Right lobe of liver (tissue), 6 donors: Measurements from ENCODE around the gene TPM4. TPM values are rescaled to one million over a fixed set of nuclear protein-coding genes. Genes with fewer than 3 reads are reported as not detected.
"Not testable (repeated sequence)": the region's sequence is repeated elsewhere in the genome, so short reads cannot be mapped to it uniquely, and the experiment has no call there.

Source experiments
- ATAC-seq, 4 donors: fragments of 200-7000 bp; cut with Tn5 transposase; one replicate each; pipeline ENCODE4 v1.9.1; 2020; ENCODE audit warnings: mild to moderate bottlenecking in 4 of 4, moderate library complexity in 4 of 4
- DNase-seq, 3 donors: peaks; one replicate each; pipeline ENCODE4 v3.0.0-alpha.2; 2020
- H3K27ac ChIP-seq, 3 donors: fragments of 200-600 bp; one replicate each; pipeline ENCODE4 v1.8.0; 2022
- H3K27me3 ChIP-seq, 2 donors: fragments of 200-600 bp; one replicate each; pipeline ENCODE4 v1.8.0; 2022
- H3K36me3 ChIP-seq, 4 donors: fragments of 200-600 bp; sonication (generic) in 1 of 4; one replicate each; pipeline versions ENCODE4 v1.5.1 to v1.8.0; 2017 to 2022; ENCODE audit warnings: control low read depth in 1 of 4
- H3K4me1 ChIP-seq, 4 donors: fragments of 200-600 bp; sonication (generic) in 1 of 4; one replicate each; pipeline versions ENCODE4 v1.5.1 to v1.8.0; 2017 to 2022; ENCODE audit warnings: control low read depth in 1 of 4
- H3K4me3 ChIP-seq, 3 donors: fragments of 200-600 bp; one replicate each; pipeline ENCODE4 v1.8.0; 2022
- H3K9me3 ChIP-seq, 4 donors: fragments of 200-600 bp; sonication (generic) in 1 of 4; one replicate each; pipeline versions ENCODE4 v1.5.1 to v1.8.0; 2017 to 2022; ENCODE audit warnings: control low read depth in 1 of 4
- CTCF ChIP-seq, 4 donors: fragments of 200-600 bp in 3 of 4; fragments of 450-650 bp in 1 of 4; IDR thresholded peaks; one replicate each; pipeline versions ENCODE4 v1.5.1 to v1.8.0; 2016 to 2022; ENCODE audit warnings: antibody characterized with exemption in 4 of 4, mild to moderate bottlenecking in 2 of 4
- POLR2A ChIP-seq: fragments of 450-650 bp; IDR thresholded peaks from one replicate; pipeline ENCODE4 v1.6.1; 2017; ENCODE audit warnings: antibody characterized with exemption, mild to moderate bottlenecking
- WGBS: methylation state at CpG from one replicate; pipeline ENCODE4 v1.1.6; 2018; ENCODE audit warnings: low coverage, low lambda C conversion rate; ENCODE audit not compliant: insufficient coverage; ENCODE audit errors: missing lambda C conversion rate; 5-methylcytosine and 5-hydroxymethylcytosine counted together
- intact Hi-C, 2 donors: fragments of 100-400 bp; cut with DNase I; formaldehyde crosslinking; loops; one replicate each; pipeline versions ENCODE4 v1.11.2 to v1.14.1; 2022
- total RNA-seq, 6 experiments: library from RNA; depleted of rRNA in 2 of 6; stranded (reverse); fragments of >200 nt in 2 of 6; fragmentation: NEBNext Ultra II Directional in 3 of 6; extraction: Animal tissue kit (Norgen Biotek cat#: 25700) in 3 of 6; gene quantifications; one replicate each; pipeline versions ENCODE4 v1.1.0 to v1.2.4, GENCODE V29; 2016 to 2023
- donor health status: DM: no; HTN: yes; CAD: no.
- donor health status: DM: no; HTN: no; CAD: no.
- donor health status: DM: no; HTN: no; CAD: no.
- donor health status: DM: no; HTN: yes; CAD: no.
- donor health status: DM: no; HTN: yes; CAD: no.

The TPM4 gene
- total RNA-seq, 6 experiments from 2014 or later, result 13.7 to 90.2 (median 45.6) TPM

- H3K4me3 ChIP-seq, result no peak overlapping the region
- DNase-seq (no peak), ATAC-seq (no peak)
- intact Hi-C loops, result no loop called here
- H3K4me1 ChIP-seq, result peaks cover 0 to 62% (median 24%) of the 10 kb centered on the region in 4 donors
- H3K27ac ChIP-seq, result peak overlapping the region in 2 of 3 donors; percentile 24 to 35
- H3K9me3 ChIP-seq, result no peaks in the 10 kb centered on the region
- no peaks in the 10 kb centered on the region for H3K27me3 ChIP-seq
- peaks cover 0 to 12% (median 4%) of the 10 kb centered on the region in 4 donors for H3K36me3 ChIP-seq
- 86% methylated on average over 9 of the region's 9 CpGs for WGBS
- TF ChIP-seq POLR2A, result no peak
- TF ChIP-seq CTCF (IDR thresholded peaks at IDR 0.05), result no peak
These were observed 39.2 kb downstream of the TPM4 start for GRCh38 chr19:16115301-16116039.

- Histone ChIP-seq H3K27me3 (no peaks in the 10 kb centered on the region), H3K9me3 (no peaks in the 10 kb centered on the region), H3K36me3 (peaks cover 0 to 12% (median 5%) of the 10 kb centered on the region in 4 donors), H3K27ac (peak overlapping the region in 2 of 3 donors; percentile 26 to 35), H3K4me3 (no peak overlapping the region), H3K4me1 (peaks cover 0 to 58% (median 24%) of the 10 kb centered on the region in 4 donors)
- ATAC-seq, result peak in 1 of 4 donors; percentile 2
- intact Hi-C loops, result no loop called here
- DNase-seq, result no peak
- whole genome bisulfite sequencing, result 51% methylated on average over 4 of the region's 4 CpGs
- TF ChIP-seq CTCF (IDR thresholded peaks at IDR 0.05) (no peak), POLR2A (no peak)
These were observed 39.8 kb downstream of the TPM4 start for GRCh38 chr19:16116067-16116466.

GRCh38 chr19:16117594-16118033 lies 41.3 kb downstream of the TPM4 start:
- TF ChIP-seq CTCF (IDR thresholded peaks at IDR 0.05), result no peak
- TF ChIP-seq POLR2A, result no peak
- Histone ChIP-seq H3K4me1 (peaks cover 0 to 51% (median 21%) of the 10 kb centered on the region in 4 donors), H3K27me3 (no peaks in the 10 kb centered on the region), H3K27ac (peak overlapping the region in 1 of 3 donors; percentile 77), H3K9me3 (no peaks in the 10 kb centered on the region), H3K4me3 (no peak overlapping the region), H3K36me3 (peaks cover 7 to 25% (median 13%) of the 10 kb centered on the region in 4 donors)
- intact Hi-C loops, result no loop called here
- ATAC-seq, result peak in 2 of 4 donors; percentile 5 to 16
- DNase-seq, result no peak
- 91% methylated on average over 6 of the region's 11 CpGs for WGBS

GRCh38 chr19:16118489-16119033 lies 42.3 kb downstream of the TPM4 start:
- Histone ChIP-seq H3K9me3 (no peaks in the 10 kb centered on the region), H3K27me3 (no peaks in the 10 kb centered on the region), H3K4me3 (no peak overlapping the region), H3K27ac (peak overlapping the region; percentile 22 to 97 (median 77)), H3K4me1 (peaks cover 0 to 42% (median 18%) of the 10 kb centered on the region in 4 donors), H3K36me3 (peaks cover 14 to 34% (median 21%) of the 10 kb centered on the region in 4 donors)
- ATAC-seq (peak; percentile 9 to 57 (median 28)), DNase-seq (peak in 1 of 3 donors; percentile 44)
- WGBS, result 65% methylated on average over 9 of the region's 12 CpGs
- TF ChIP-seq CTCF (IDR thresholded peaks at IDR 0.05) (no peak), POLR2A (no peak)
- intact Hi-C loops, result no loop called here

GRCh38 chr19:16119075-16119857 lies 43.0 kb downstream of the TPM4 start:
- ATAC-seq (peak; percentile 79 to 87 (median 84)), DNase-seq (peak in 1 of 3 donors; percentile 82)
- WGBS, result 80% methylated on average over 19 of the region's 19 CpGs
- Histone ChIP-seq H3K4me1 (peaks cover 0 to 36% (median 16%) of the 10 kb centered on the region in 4 donors), H3K36me3 (peaks cover 14 to 42% (median 24%) of the 10 kb centered on the region in 4 donors), H3K27ac (peak overlapping the region; percentile 77 to 97 (median 84))
- intact Hi-C loops, H3K9me3 ChIP-seq, H3K27me3 ChIP-seq, H3K4me3 ChIP-seq: not testable (repeated sequence)
